GM23248 (cell line): Measurements from ENCODE around the gene MXI1. TPM values are rescaled to one million over a fixed set of nuclear protein-coding genes. Genes with fewer than 3 reads are reported as not detected.

Experiments
- DNase-seq: peaks from one replicate; pipeline ENCODE4 v3.0.0-alpha.2; 2015
- H2AFZ ChIP-seq: fragments of 200-600 bp; sonication (generic); 2 replicates; pipeline ENCODE4 v1.6.1; 2016; ENCODE audit warnings: antibody characterized with exemption
- H3F3A ChIP-seq: fragments of 200-600 bp; sonication (generic); 2 replicates; pipeline ENCODE4 v1.6.1; 2016; ENCODE audit warnings: mild to moderate bottlenecking, antibody characterized with exemption, mixed run types; ENCODE audit not compliant: insufficient read depth
- H3K27ac ChIP-seq: fragments of 200-600 bp; sonication (generic); 2 replicates; pipeline ENCODE4 v1.5.1; 2016; ENCODE audit warnings: mild to moderate bottlenecking
- H3K27me3 ChIP-seq: fragments of 200-600 bp; sonication (generic); replicated peaks from 2 replicates; pipeline ENCODE4 v1.6.1; 2016; ENCODE audit warnings: mild to moderate bottlenecking; ENCODE audit not compliant: insufficient read depth
- H3K36me3 ChIP-seq: fragments of 200-600 bp; sonication (generic); 2 replicates; pipeline ENCODE4 v1.6.1; 2016; ENCODE audit warnings: low read depth, mild to moderate bottlenecking
- H3K4me1 ChIP-seq: fragments of 200-600 bp; sonication (generic); 2 replicates; pipeline ENCODE4 v1.6.1; 2016; ENCODE audit warnings: mild to moderate bottlenecking; ENCODE audit not compliant: insufficient read depth
- H3K4me2 ChIP-seq: fragments of 200-600 bp; sonication (generic); one replicate; pipeline ENCODE4 v1.6.1; 2016; ENCODE audit warnings: mild to moderate bottlenecking; ENCODE audit not compliant: unreplicated experiment
- H3K4me3 ChIP-seq: fragments of 200-600 bp; sonication (generic); 2 replicates; pipeline ENCODE4 v1.5.1; 2016; ENCODE audit warnings: mild to moderate bottlenecking
- H3K79me2 ChIP-seq: fragments of 200-600 bp; sonication (generic); 2 replicates; pipeline ENCODE4 v1.6.1; 2016; ENCODE audit warnings: mild to moderate bottlenecking; ENCODE audit not compliant: insufficient read depth
- H3K9ac ChIP-seq: fragments of 200-600 bp; sonication (generic); 2 replicates; pipeline ENCODE4 v1.6.1; 2016; ENCODE audit warnings: mild to moderate bottlenecking
- H3K9me2 ChIP-seq: fragments of 200-600 bp; sonication (generic); 2 replicates; pipeline ENCODE4 v1.6.1; 2016; ENCODE audit warnings: mixed run types, mild to moderate bottlenecking, moderate library complexity; ENCODE audit not compliant: insufficient read depth
- H3K9me3 ChIP-seq: fragments of 200-600 bp; sonication (generic); one replicate; pipeline ENCODE4 v1.6.1; 2017; ENCODE audit warnings: low read depth
- H4K20me1 ChIP-seq: fragments of 200-600 bp; sonication (generic); 2 replicates; pipeline ENCODE4 v1.6.0; 2016; ENCODE audit not compliant: insufficient read depth
- EZH2 ChIP-seq: fragments of 200-600 bp; sonication (generic); IDR thresholded peaks from 2 replicates; pipeline ENCODE4 v1.6.1; 2018; ENCODE audit warnings: antibody characterized with exemption, mild to moderate bottlenecking; ENCODE audit not compliant: insufficient read depth, poor library complexity, severe bottlenecking
- EZH2phosphoT487 ChIP-seq: fragments of 200-600 bp; sonication (generic); IDR thresholded peaks from 2 replicates; pipeline ENCODE4 v1.6.1; 2018; ENCODE audit warnings: antibody characterized with exemption, moderate library complexity, mild to moderate bottlenecking, low read depth; ENCODE audit not compliant: insufficient read depth
- WGBS, 2 experiments: methylation state at CpG; one replicate each; pipeline ENCODE4 v1.1.6; 2015 to 2017; ENCODE audit warnings: low lambda C conversion rate in 2 of 2, low coverage in 1 of 2; ENCODE audit errors: missing lambda C conversion rate in 2 of 2; 5-methylcytosine and 5-hydroxymethylcytosine counted together
- in situ Hi-C: fragments of 300-500 bp; cut with MboI; formaldehyde crosslinking; loops from 2 replicates; pipeline ENCODE4 v1.15.0; 2020
- polyA plus RNA-seq: library from polyadenylated mRNA; unstranded; fragments of >200 nt; fragmentation: Nextera tagmentation; extraction: Ambion mirVana; gene quantifications from 2 replicates; pipeline ENCODE4 v1.2.1, GENCODE V29; 2016
- total RNA-seq: library from RNA; depleted of rRNA; stranded (reverse); fragments of >200 nt; shearing (Covaris generic); gene quantifications from 2 replicates; pipeline ENCODE4 v1.2.3, GENCODE V29; 2014

Gene MXI1
- total and polyA plus RNA-seq, 2 experiments from 2014 or later = 17.6 to 25.7 TPM

- 34 to 38% methylated on average over 6 of the region's 6 CpGs for WGBS, 2 experiments
- no peak for TF ChIP-seq EZH2
- TF ChIP-seq EZH2phosphoT487 = no peak
- H3K4me1 ChIP-seq = no peaks in the 10 kb centered on the region
These were observed 44.7 kb upstream of the MXI1 start for GRCh38 chr10:110162741-110163145.

GRCh38 chr10:110163192-110163773 is 44.1 kb upstream of the MXI1 start:
- H3K36me3 ChIP-seq = no peaks in the 10 kb centered on the region
- H3K79me2 ChIP-seq = no peaks in the 10 kb centered on the region
- no peaks in the 10 kb centered on the region for H4K20me1 ChIP-seq
- H3K9me2 ChIP-seq = no peaks in the 10 kb centered on the region
- no peaks in the 10 kb centered on the region for H3K9me3 ChIP-seq
- H3K4me3 ChIP-seq = no peak overlapping the region
- no peak overlapping the region for H2AFZ ChIP-seq
- H3K9ac ChIP-seq = no peak overlapping the region
- DNase-seq = no peak
- WGBS, 2 experiments = 65 to 67% methylated on average over 5 of the region's 5 CpGs
- in situ Hi-C loops = no loop called here
- H3F3A ChIP-seq = no peaks in the 10 kb centered on the region
- no peak overlapping the region for H3K4me2 ChIP-seq
- no peaks in the 10 kb centered on the region for H3K4me1 ChIP-seq
- TF ChIP-seq EZH2 = no peak
- no peak for TF ChIP-seq EZH2phosphoT487
- H3K27me3 ChIP-seq = peaks cover 60% of the 10 kb centered on the region
- H3K27ac ChIP-seq = no peak overlapping the region

More at GRCh38 chr10:110162741-110163145, 44.7 kb upstream of the MXI1 start:
- in situ Hi-C loops = no loop called here
- H3F3A ChIP-seq = no peaks in the 10 kb centered on the region
- no peak for DNase-seq
- no peaks in the 10 kb centered on the region for H3K79me2 ChIP-seq
- no peak overlapping the region for H3K4me2 ChIP-seq
- H3K4me3 ChIP-seq = no peak overlapping the region
- no peaks in the 10 kb centered on the region for H4K20me1 ChIP-seq
- H3K27ac ChIP-seq = no peak overlapping the region
- no peaks in the 10 kb centered on the region for H3K9me2 ChIP-seq
- no peak overlapping the region for H2AFZ ChIP-seq
- no peaks in the 10 kb centered on the region for H3K36me3 ChIP-seq
- H3K9ac ChIP-seq = no peak overlapping the region
- no peaks in the 10 kb centered on the region for H3K9me3 ChIP-seq
- peaks cover 54% of the 10 kb centered on the region for H3K27me3 ChIP-seq

- no peaks in the 10 kb centered on the region for H3K36me3 ChIP-seq
- H3K27me3 ChIP-seq = peaks cover 62% of the 10 kb centered on the region
- no peak overlapping the region for H3K9ac ChIP-seq
- H3K4me3 ChIP-seq = no peak overlapping the region
- TF ChIP-seq EZH2phosphoT487 (no peak), EZH2 (no peak)
- no peak overlapping the region for H2AFZ ChIP-seq
- H3K4me1 ChIP-seq = no peaks in the 10 kb centered on the region
- H3K27ac ChIP-seq = no peak overlapping the region
- DNase-seq = no peak
- no peaks in the 10 kb centered on the region for H3K9me3 ChIP-seq
- WGBS, 2 experiments = 30 to 37% methylated on average over 4 of the region's 4 CpGs
- H3F3A ChIP-seq = no peaks in the 10 kb centered on the region
- no peak overlapping the region for H3K4me2 ChIP-seq
- H3K79me2 ChIP-seq = no peaks in the 10 kb centered on the region
- in situ Hi-C loops = no loop called here
- H4K20me1 ChIP-seq = no peaks in the 10 kb centered on the region
- no peaks in the 10 kb centered on the region for H3K9me2 ChIP-seq
These were observed 43.6 kb upstream of the MXI1 start for GRCh38 chr10:110163841-110164240.

- WGBS, 2 experiments = 59 to 61% methylated on average over 6 of the region's 6 CpGs
- Histone ChIP-seq H3K27ac (no peak overlapping the region), H3K36me3 (no peaks in the 10 kb centered on the region), H3K9me3 (no peaks in the 10 kb centered on the region), H4K20me1 (no peaks in the 10 kb centered on the region), H3K4me3 (no peak overlapping the region), H3K4me1 (no peaks in the 10 kb centered on the region), H3K27me3 (peaks cover 64% of the 10 kb centered on the region), H3K9ac (no peak overlapping the region), H3F3A (no peaks in the 10 kb centered on the region), H3K79me2 (no peaks in the 10 kb centered on the region), H3K4me2 (no peak overlapping the region), H3K9me2 (no peaks in the 10 kb centered on the region), H2AFZ (no peak overlapping the region)
- no peak for TF ChIP-seq EZH2phosphoT487
- no peak for TF ChIP-seq EZH2
- in situ Hi-C loops = no loop called here
- DNase-seq = no peak
These were observed 42.2 kb upstream of the MXI1 start for GRCh38 chr10:110165239-110165638.
